ENCODE results near the gene TPSB2.
A peak's percentile ranks its signal among the peaks of the same experiment; 100 is the strongest.
"Not testable (repeated sequence)": the region's sequence is repeated elsewhere in the genome, so short reads cannot be mapped to it uniquely, and the experiment has no call there.

The TPSB2 gene

DNA sequence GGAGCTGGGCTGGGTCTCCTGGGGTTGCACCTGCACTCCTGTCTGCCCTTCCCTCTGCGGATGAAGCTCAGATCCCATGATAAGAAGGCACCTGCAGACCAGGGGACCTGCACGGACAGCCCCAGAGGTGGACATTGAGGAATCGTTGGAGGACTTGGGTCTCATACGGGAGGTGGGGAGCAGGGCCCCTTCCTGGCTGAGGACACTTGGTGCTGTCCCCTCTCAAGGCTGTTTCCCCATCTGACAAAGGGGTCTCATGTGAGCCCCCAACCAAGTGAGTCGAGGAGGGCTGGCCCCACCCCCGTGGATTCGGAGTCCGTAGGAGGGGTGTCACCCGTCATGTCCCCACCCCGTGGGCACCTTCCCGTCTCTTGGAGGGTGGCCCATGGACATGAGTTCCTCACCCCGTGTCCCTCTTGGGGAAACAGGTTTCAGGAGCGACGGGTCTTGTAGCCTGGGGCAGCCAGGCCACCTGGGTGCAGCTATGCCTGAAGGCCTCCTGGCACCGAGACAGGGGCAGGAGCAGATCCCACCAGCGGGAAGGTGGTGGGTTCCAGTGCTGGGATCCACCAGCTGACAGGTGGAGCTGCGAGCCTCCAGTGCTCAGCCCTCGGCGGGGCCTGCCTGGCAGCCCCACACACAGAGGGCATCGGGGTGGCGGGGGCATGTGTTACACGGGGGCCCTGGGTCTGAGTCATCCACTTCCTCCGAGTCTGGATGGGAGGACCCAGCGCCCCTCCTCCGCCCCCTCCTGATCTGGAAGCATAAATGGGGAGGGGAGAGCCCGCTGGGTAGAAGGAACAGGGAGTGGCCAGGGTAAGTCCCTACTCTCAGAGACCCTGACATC, 25.5 kb upstream of the TPSB2 start, which contains the start of gene TPSD1:
Gene TPSD1 (plus strand): TSS at position 794 of the 847 bp plus-strand sequence. CDS start 212 bp downstream, outside the sequence.
- not testable (repeated sequence) for H3K27me3 Mint-ChIP-seq; H3K4me3 Mint-ChIP-seq; H3K9me3 Mint-ChIP-seq (ENCODE audit: low read depth); H3K4me1 Mint-ChIP-seq (ENCODE audit: low read depth); H3K27ac Mint-ChIP-seq; H3K36me3 Mint-ChIP-seq

DNA sequence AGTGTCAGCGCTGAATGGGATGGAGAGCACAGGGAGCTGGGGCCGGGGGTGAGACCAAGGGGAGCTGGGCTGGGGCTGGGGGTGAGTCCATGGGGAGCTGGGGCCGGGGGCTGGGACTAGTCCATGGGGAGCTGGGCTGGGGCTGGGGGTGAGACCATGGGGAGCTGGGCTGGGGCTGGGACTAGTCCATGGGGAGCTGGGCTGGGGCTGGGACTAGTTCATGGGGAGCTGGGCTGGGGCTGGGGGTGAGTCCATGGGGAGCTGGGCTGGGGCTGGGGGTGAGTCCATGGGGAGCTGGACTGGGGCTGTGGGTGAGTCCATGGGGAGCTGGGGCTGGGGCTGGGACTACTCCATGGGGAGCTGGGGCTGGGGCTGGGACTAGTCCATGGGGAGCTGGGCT, 24.8 kb upstream of the TPSB2 start:
- H3K9me3 Mint-ChIP-seq (ENCODE audit: low read depth); H3K27ac Mint-ChIP-seq; H3K4me3 Mint-ChIP-seq; H3K36me3 Mint-ChIP-seq; H3K27me3 Mint-ChIP-seq; H3K4me1 Mint-ChIP-seq (ENCODE audit: low read depth): not testable (repeated sequence)

DNA sequence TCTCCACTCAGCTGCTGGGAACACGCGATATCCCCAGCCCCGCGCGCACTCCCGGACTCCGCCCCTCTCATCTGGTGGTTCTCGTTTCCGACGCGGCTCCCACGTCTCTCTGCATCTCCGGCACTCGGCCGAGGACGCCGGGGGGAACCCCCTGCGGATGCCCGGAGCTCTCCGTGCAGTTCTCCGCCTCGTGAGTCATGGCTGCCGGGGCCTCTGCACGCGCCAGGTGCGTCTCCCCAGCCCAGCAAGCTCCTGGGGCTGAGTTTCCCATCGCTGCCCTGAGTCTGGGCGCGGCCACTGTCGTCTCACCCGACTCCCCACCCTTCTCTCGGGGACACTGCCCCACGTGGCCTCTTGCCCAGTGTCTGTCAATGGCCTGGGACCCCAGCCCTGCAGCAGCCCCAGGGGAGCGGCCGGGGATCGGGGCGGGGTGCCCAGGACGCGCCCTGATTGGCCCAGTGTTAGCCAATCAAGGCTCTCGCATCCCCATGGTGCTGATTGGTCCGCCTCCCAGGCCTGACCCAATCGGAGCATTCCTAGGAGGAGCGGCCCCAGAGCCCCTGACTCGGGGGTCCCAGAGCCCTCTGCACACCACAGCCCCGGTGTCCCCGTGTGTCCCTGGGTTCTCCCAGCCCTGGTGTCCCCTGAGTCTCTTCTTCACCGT, 23.8 kb upstream of the TPSB2 start:
- H3K27me3 Mint-ChIP-seq; H3K4me1 Mint-ChIP-seq (ENCODE audit: low read depth); H3K27ac Mint-ChIP-seq; H3K36me3 Mint-ChIP-seq; H3K9me3 Mint-ChIP-seq (ENCODE audit: low read depth); H3K4me3 Mint-ChIP-seq: not testable (repeated sequence)

DNA sequence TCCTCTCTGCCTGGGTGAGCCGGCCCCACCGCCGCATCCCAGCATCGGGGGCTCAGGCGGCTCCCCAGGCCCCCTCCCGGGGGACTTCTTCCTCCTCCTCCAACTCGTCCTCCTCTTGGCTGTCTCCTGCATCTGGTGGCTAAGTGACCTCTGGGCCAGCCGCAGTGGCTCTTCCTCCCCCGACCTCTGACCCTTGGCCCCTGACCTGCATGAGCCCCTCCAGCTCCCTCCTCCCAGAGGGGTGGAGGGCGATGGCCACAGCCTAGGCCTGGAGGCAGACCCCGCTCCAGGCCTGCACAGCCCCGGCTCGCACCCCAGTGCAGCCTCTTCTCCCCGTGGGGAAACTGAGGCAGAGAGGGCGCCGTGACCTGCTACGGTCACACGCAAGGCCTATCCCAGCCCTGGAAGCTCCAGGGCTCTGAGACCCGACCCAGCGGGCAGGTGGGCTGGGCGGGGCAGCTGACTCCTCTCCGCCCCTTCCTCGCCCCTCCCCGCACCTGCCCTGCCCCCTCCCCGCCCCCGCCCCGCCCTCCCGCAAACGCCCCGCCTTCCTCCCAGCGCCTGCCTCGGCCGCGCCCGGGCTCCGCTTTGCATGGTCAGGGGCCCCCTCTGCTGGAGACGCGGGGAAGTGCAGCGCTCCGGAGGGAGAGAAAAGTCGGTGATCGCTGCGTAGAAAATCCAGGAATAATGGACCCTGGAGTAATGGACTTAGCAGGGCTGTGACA, 19.2 kb upstream of the TPSB2 start:
- not testable (repeated sequence) for H3K36me3 Mint-ChIP-seq; H3K4me3 Mint-ChIP-seq; H3K27me3 Mint-ChIP-seq; H3K4me1 Mint-ChIP-seq (ENCODE audit: low read depth); H3K9me3 Mint-ChIP-seq (ENCODE audit: low read depth); H3K27ac Mint-ChIP-seq

DNA sequence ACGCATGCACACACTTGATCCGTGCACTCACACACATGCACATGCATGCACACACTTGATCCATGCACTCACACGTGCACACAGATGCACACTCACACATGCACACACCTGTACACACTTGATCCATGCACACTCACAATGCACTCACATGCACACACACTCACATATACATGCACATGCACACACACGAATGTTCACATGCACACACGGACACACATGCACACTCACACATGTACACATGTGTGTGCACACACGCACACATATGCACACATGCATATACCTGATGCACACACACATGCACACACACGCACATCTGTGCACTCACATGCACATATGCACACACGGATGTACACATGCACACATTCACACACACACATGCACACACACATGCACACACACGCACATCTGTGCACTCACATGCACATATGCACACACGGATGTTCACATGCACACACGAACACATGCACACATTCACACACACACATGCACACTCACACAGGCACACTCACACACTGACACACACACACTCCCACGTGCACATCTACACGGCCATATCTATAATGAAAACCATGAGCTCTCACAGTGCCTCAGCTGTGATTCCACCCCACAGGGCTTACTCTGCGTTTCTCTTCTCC, 18.0 kb upstream of the TPSB2 start:
- H3K27me3 Mint-ChIP-seq; H3K4me1 Mint-ChIP-seq (ENCODE audit: low read depth): not testable (repeated sequence)

DNA sequence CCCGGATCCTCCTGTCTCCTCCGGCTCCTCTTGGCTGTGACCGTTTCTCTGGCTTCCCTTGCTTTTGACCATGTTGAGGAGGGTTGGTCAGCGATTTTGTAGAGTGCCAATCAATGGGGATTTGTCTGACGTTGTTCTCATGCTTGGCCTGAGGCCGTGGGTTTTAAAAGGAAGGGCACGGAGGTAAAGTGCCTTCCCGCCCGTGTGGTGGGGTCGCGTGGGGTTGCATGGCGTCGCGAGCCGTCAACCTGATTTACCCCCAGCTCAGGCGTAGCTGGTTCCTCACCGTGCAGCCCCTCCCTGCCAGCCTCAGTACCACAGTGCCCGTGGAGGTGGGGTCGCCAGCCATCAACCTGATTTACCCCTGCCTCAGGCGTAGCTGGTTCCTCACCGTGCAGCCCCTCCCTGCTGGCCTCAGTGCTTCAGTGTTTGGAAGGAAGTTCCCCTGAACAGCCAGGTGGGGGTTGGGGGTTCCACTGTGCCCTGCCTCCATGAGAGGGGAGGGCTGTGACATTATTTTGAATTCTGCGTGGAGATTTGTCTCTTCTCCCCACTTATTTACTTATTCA, 15.6 kb upstream of the TPSB2 start:
- H3K9me3 Mint-ChIP-seq (ENCODE audit: low read depth) = no peaks in the 10 kb centered on the region
- H3K36me3 Mint-ChIP-seq = no peaks in the 10 kb centered on the region
- peaks cover 7% of the 10 kb centered on the region for H3K27me3 Mint-ChIP-seq
- H3K4me1 Mint-ChIP-seq (ENCODE audit: low read depth) = peaks cover 6% of the 10 kb centered on the region
- H3K4me3 Mint-ChIP-seq = peak overlapping the region; percentile 23
- H3K27ac Mint-ChIP-seq = no peak overlapping the region

More for the DNA sequence above, 18.0 kb upstream of the TPSB2 start:
- H3K9me3 Mint-ChIP-seq (ENCODE audit: low read depth); H3K36me3 Mint-ChIP-seq; H3K27ac Mint-ChIP-seq; H3K4me3 Mint-ChIP-seq: not testable (repeated sequence)

DNA sequence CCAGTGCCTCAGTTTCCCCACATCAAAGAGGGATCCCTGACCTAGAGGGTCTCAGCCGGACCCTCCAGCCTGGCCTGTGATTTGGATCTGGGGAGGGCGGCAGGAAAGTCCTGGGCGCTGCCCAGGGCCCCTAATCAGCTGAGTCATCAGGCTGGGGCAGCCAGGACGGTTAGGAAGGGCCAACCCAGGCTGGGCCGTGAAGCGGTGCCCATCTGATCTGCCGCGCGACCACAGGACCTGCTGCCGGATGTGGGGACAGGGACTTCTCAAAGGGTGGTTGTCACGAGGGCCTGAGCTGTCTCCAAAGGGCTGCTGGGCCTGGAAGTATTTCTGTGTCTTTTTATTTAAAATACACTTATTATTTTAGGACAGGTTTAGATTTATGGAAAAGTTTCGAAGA, 14.9 kb upstream of the TPSB2 start:
- no peaks in the 10 kb centered on the region for H3K36me3 Mint-ChIP-seq
- H3K27me3 Mint-ChIP-seq = peaks cover 7% of the 10 kb centered on the region
- H3K4me3 Mint-ChIP-seq = no peak overlapping the region
- H3K27ac Mint-ChIP-seq = no peak overlapping the region
- no peaks in the 10 kb centered on the region for H3K9me3 Mint-ChIP-seq (ENCODE audit: low read depth)
- peaks cover 6% of the 10 kb centered on the region for H3K4me1 Mint-ChIP-seq (ENCODE audit: low read depth)

DNA sequence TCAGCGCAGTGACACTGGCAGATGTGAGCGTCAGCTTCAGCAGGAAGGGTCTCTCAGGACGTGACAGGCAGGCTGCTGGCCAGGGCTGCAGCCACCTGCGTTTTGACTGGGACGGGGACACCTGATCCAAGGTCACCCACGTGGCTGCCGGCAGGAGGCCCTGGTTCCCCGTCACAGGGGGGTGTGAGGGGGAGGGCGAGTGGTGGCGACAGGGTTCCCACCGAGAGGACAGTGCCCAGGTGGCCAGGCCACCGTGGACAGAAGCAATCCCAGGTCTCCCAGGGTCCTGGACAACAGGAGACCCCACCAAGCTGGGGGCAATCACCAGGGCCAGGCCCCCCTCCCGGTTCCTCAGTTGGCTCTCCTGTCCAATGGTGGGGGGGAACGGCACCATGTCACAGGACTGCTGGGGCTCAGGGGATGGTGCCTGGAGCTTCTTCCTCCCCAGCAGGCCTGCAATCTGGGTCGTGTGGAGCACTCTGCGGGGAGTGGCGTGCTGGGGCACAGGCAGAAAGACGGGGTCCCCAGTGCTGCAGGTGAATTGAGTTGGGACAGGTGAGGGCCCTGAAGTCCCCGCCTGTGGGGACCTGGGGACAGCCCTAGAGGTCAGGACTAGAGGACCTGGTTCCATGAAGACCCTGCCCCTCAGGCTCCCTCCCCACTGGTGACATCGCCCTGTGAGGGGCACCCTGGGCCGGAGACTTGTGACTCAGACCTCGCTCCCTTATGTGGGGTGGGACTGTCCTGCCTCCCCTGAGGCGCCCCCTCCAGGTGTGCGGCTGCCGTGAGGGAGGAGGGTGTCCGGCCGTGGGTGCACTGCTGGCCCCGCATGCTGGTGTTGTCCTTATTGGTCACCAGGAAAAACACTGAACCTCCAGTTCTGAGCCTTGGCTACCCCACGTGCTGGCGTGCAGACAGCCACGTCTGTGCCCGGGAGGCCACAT, 14.2 kb upstream of the TPSB2 start:
- H3K27me3 Mint-ChIP-seq; H3K9me3 Mint-ChIP-seq (ENCODE audit: low read depth); H3K4me3 Mint-ChIP-seq; H3K4me1 Mint-ChIP-seq (ENCODE audit: low read depth); H3K36me3 Mint-ChIP-seq; H3K27ac Mint-ChIP-seq: not testable (repeated sequence)

DNA sequence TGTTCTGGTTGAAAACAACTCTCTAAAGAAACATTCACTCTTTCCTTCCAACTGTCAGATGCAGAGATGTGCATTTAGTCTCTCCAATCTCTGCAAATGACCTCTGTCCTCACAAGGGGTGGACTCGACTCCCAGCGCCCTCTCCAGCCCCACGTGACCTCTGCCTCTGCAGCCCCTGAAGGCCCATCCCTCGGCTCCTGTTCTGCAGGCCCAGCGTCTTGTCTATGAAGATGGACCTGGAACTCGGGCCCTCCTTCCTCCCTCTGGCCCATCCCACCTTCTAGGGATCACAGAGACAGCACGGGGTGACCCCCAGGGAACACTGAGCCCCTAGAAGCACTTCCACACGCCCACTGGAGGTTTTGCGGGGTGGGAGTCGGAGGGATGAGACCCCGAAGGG, 13.4 kb upstream of the TPSB2 start:
- H3K27me3 Mint-ChIP-seq; H3K36me3 Mint-ChIP-seq; H3K9me3 Mint-ChIP-seq (ENCODE audit: low read depth); H3K4me3 Mint-ChIP-seq; H3K4me1 Mint-ChIP-seq (ENCODE audit: low read depth); H3K27ac Mint-ChIP-seq: not testable (repeated sequence)

DNA sequence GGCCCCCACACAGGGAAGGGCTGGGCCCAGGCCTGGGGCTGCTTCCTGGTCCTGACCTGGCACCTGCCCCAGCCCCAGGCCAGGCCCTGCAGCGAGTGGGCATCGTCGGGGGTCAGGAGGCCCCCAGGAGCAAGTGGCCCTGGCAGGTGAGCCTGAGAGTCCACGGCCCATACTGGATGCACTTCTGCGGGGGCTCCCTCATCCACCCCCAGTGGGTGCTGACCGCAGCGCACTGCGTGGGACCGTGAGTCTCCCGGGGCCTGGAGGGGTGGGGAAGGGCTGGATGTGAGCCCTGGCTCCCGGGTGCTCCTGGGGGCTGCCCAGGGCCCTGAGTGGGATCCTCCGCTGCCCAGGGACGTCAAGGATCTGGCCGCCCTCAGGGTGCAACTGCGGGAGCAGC, 11.1 kb upstream of the TPSB2 start:
- H3K4me3 Mint-ChIP-seq; H3K9me3 Mint-ChIP-seq (ENCODE audit: low read depth); H3K4me1 Mint-ChIP-seq (ENCODE audit: low read depth); H3K27ac Mint-ChIP-seq; H3K27me3 Mint-ChIP-seq; H3K36me3 Mint-ChIP-seq: not testable (repeated sequence)

DNA sequence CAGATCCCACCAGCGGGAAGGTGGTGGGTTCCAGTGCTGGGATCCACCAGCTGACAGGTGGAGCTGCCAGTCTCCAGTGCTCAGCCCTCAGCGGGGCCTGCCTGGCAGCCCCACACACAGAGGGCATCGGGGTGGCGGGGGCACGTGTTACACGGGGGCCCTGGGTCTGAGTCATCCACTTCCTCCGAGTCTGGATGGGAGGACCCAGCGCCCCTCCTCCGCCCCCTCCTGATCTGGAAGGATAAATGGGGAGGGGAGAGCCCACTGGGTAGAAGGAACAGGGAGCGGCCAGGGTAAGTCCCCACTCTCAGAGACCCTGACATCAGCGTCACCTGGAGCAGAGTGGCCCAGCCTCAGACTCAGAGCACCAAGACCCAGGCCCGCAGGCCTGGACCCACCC, 10.5 kb upstream of the TPSB2 start, which contains the start of gene TPSAB1:
Gene TPSAB1 (plus strand): TSS at position 270 of the 400 bp plus-strand sequence. CDS start 234 bp downstream, outside the sequence.
- not testable (repeated sequence) for H3K4me3 Mint-ChIP-seq, H3K36me3 Mint-ChIP-seq, H3K27me3 Mint-ChIP-seq

DNA sequence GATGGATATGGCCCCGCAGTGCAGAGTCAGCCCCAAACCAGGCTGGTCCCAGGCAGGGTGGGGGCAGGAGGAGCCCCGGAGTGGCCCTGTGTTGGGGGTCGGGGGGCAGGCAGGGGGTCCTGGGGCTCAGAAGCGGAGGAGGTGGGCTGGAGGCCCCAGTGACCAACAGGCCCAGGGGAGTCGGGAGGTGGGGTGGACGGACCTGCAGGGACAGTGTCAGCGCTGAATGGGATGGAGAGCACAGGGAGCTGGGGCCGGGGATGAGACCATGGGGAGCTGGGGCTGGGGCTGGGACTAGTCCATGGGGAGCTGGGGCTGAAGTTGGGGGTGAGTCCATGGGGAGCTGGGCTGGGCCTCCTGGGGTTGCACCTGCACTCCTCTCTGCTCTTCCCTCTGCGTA, 9.6 kb upstream of the TPSB2 start:
- H3K4me1 Mint-ChIP-seq (ENCODE audit: low read depth); H3K36me3 Mint-ChIP-seq; H3K4me3 Mint-ChIP-seq; H3K9me3 Mint-ChIP-seq (ENCODE audit: low read depth); H3K27me3 Mint-ChIP-seq; H3K27ac Mint-ChIP-seq: not testable (repeated sequence)

More for the DNA sequence above, 10.5 kb upstream of the TPSB2 start, which contains the start of gene TPSAB1:
- not testable (repeated sequence) for H3K4me1 Mint-ChIP-seq (ENCODE audit: low read depth); H3K27ac Mint-ChIP-seq; H3K9me3 Mint-ChIP-seq (ENCODE audit: low read depth)

DNA sequence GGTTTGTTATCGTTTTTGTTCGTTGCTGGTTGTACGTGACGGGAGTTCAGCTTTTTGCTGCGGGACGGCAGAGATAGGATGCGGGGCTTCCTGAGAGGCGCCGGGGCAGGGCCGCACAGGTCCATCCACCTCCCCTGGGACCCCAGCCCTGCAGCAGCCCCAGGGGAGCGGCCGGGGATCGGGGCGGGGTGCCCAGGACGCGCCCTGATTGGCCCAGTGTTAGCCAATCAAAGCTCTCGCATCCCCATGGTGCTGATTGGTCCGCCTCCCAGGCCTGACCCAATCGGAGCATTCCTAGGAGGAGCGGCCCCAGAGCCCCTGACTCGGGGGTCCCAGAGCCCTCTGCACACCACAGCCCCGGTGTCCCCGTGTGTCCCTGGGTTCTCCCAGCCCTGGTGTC, 8.9 kb upstream of the TPSB2 start:
- H3K9me3 Mint-ChIP-seq (ENCODE audit: low read depth); H3K27me3 Mint-ChIP-seq; H3K4me3 Mint-ChIP-seq; H3K4me1 Mint-ChIP-seq (ENCODE audit: low read depth); H3K36me3 Mint-ChIP-seq; H3K27ac Mint-ChIP-seq: not testable (repeated sequence)

DNA sequence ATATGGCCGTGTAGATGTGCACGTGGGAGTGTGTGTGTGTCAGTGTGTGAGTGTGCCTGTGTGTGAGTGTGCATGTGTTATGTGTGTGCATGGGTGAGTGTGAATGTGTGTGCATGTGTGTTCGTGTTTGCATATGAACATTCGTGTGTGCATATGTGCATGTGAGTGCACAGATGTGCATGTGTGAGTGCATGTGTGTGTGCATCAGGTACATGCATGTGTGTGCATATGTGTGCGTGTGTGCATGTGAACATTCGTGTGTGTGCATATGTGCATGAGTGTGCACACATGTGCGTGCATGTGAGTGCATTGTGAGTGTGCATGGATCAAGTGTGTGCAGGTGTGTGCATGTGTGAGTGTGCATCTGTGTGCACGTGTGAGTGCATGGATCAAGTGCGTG, 8.0 kb upstream of the TPSB2 start:
- no peaks in the 10 kb centered on the region for H3K4me1 Mint-ChIP-seq (ENCODE audit: low read depth)
- no peak overlapping the region for H3K4me3 Mint-ChIP-seq
- no peaks in the 10 kb centered on the region for H3K36me3 Mint-ChIP-seq
- no peaks in the 10 kb centered on the region for H3K27me3 Mint-ChIP-seq
- H3K9me3 Mint-ChIP-seq (ENCODE audit: low read depth) = no peaks in the 10 kb centered on the region
- H3K27ac Mint-ChIP-seq = no peak overlapping the region
